HEK293 (cell line): ENCODE measurements around the gene OR8K1.

ENCODE experiments used
- CTCF ChIA-PET: fragments of 350-600 bp; formaldehyde crosslinking; extraction: SDS; loops from one replicate; lab custom pipeline; 2021; ENCODE audit warnings: antibody characterized with exemption; lab: Yijun Ruan, JAX
- POLR2A ChIA-PET: fragments of 300-600 bp; formaldehyde crosslinking; extraction: SDS; loops from one replicate; lab custom pipeline; 2020; ENCODE audit warnings: antibody characterized with exemption, inconsistent platforms; lab: Yijun Ruan, JAX
- H3K27ac ChIP-seq: fragments of 200-500 bp; sonication (Bioruptor generic); 2 replicates; pipeline ENCODE4 v1.5.1; 2014; ENCODE audit warnings: low read depth, low read length, control low read depth, inconsistent platforms; ENCODE audit errors: extremely low read depth
- H3K36me3 ChIP-seq, 2 experiments: fragments of 200-500 bp in 1 of 2; sonication (Bioruptor generic) in 1 of 2; 1 replicate in 1 of 2; 2 replicates in 1 of 2; pipeline ENCODE4 v1.5.1; 2014 to 2017; ENCODE audit warnings: inconsistent platforms in 2 of 2, low read length in 2 of 2; ENCODE audit not compliant: control insufficient read depth in 2 of 2, insufficient read depth in 1 of 2
- H3K4me1 ChIP-seq: fragments of 200-500 bp; sonication (Bioruptor generic); 2 replicates; pipeline ENCODE4 v1.5.1; 2014; ENCODE audit warnings: mild to moderate bottlenecking, low read length, inconsistent platforms; ENCODE audit not compliant: control insufficient read depth, insufficient read depth
- H3K4me3 ChIP-seq: 2 replicates; pipeline ENCODE4 v1.5.1; 2011; ENCODE audit warnings: low read depth, mild to moderate bottlenecking, control low read depth, low read length, moderate library complexity
- H3K9me3 ChIP-seq: fragments of 200-500 bp; sonication (Bioruptor generic); 2 replicates; pipeline ENCODE4 v1.5.1; 2014; ENCODE audit warnings: low read depth, low read length, inconsistent platforms; ENCODE audit not compliant: control insufficient read depth, insufficient read depth
- GFI1B ChIP-seq: fragments of 450-650 bp; formaldehyde crosslinking; IDR thresholded peaks from 2 replicates; pipeline ENCODE4 v1.5.1; 2016; ENCODE audit warnings: missing biosample characterization, missing genetic modification characterization
- GLIS1 ChIP-seq: fragments of 450-650 bp; formaldehyde crosslinking; IDR thresholded peaks from 2 replicates; pipeline ENCODE4 v1.5.1; 2016; ENCODE audit warnings: missing biosample characterization, missing genetic modification characterization
- KLF1 ChIP-seq: fragments of 450-650 bp; formaldehyde crosslinking; IDR thresholded peaks from 2 replicates; pipeline ENCODE4 v1.5.1; 2016; ENCODE audit warnings: missing biosample characterization, missing genetic modification characterization
- KLF16 ChIP-seq: fragments of 450-650 bp; formaldehyde crosslinking; IDR thresholded peaks from 2 replicates; pipeline ENCODE4 v1.5.1; 2017; ENCODE audit warnings: missing biosample characterization, missing genetic modification characterization
- SP2 ChIP-seq: fragments of 450-650 bp; formaldehyde crosslinking; IDR thresholded peaks from 2 replicates; pipeline ENCODE4 v1.5.1; 2016; ENCODE audit warnings: missing biosample characterization, missing genetic modification characterization
- SP3 ChIP-seq: fragments of 450-650 bp; formaldehyde crosslinking; IDR thresholded peaks from 2 replicates; pipeline ENCODE4 v1.5.1; 2016; ENCODE audit warnings: missing biosample characterization, missing genetic modification characterization
- TCF7L2 ChIP-seq: IDR thresholded peaks from 2 replicates; pipeline ENCODE4 v1.6.1; 2011; ENCODE audit warnings: low read depth, mild to moderate bottlenecking, inconsistent platforms, low read length, moderate library complexity, borderline replicate concordance
- ZBTB17 ChIP-seq: fragments of 450-650 bp; formaldehyde crosslinking; IDR thresholded peaks from 2 replicates; pipeline ENCODE4 v1.5.1; 2016; ENCODE audit warnings: missing biosample characterization, missing genetic modification characterization
- ZIC2 ChIP-seq: fragments of 450-650 bp; formaldehyde crosslinking; IDR thresholded peaks from 2 replicates; pipeline ENCODE4 v1.5.1; 2016; ENCODE audit warnings: missing biosample characterization, missing genetic modification characterization
- ZNF121 ChIP-seq: fragments of 450-650 bp; formaldehyde crosslinking; IDR thresholded peaks from 2 replicates; pipeline ENCODE4 v1.5.1; 2016; ENCODE audit warnings: missing biosample characterization, missing genetic modification characterization
- ZNF169 ChIP-seq: fragments of 450-650 bp; formaldehyde crosslinking; IDR thresholded peaks from 2 replicates; pipeline ENCODE4 v1.5.1; 2016; ENCODE audit warnings: missing biosample characterization, missing genetic modification characterization
- ZNF23 ChIP-seq: fragments of 450-650 bp; formaldehyde crosslinking; IDR thresholded peaks from 2 replicates; pipeline ENCODE4 v1.5.1; 2016; ENCODE audit warnings: missing biosample characterization, missing genetic modification characterization, borderline replicate concordance
- ZNF280D ChIP-seq: fragments of 450-650 bp; formaldehyde crosslinking; IDR thresholded peaks from 2 replicates; pipeline ENCODE4 v1.5.1; 2016; ENCODE audit warnings: missing biosample characterization, missing genetic modification characterization
- ZNF549 ChIP-seq: fragments of 450-650 bp; IDR thresholded peaks from 2 replicates; pipeline ENCODE4 v1.5.1; 2018; ENCODE audit warnings: missing biosample characterization, missing genetic modification characterization, mild to moderate bottlenecking, inconsistent platforms, moderate library complexity
- ZNF707 ChIP-seq: fragments of 450-650 bp; formaldehyde crosslinking; IDR thresholded peaks from 2 replicates; pipeline ENCODE4 v1.5.1; 2016; ENCODE audit warnings: missing biosample characterization, missing genetic modification characterization
- ZSCAN23 ChIP-seq: fragments of 450-650 bp; formaldehyde crosslinking; IDR thresholded peaks from 2 replicates; pipeline ENCODE4 v1.5.1; 2016; ENCODE audit warnings: missing biosample characterization, missing genetic modification characterization
- TF ChIP-seq, protein P1 (sequence below): fragments of 450-650 bp; IDR thresholded peaks from 2 replicates; pipeline ENCODE4 v1.5.1; 2018; ENCODE audit warnings: missing biosample characterization, mild to moderate bottlenecking, missing genetic modification characterization

OR8K1 gene

DNA sequence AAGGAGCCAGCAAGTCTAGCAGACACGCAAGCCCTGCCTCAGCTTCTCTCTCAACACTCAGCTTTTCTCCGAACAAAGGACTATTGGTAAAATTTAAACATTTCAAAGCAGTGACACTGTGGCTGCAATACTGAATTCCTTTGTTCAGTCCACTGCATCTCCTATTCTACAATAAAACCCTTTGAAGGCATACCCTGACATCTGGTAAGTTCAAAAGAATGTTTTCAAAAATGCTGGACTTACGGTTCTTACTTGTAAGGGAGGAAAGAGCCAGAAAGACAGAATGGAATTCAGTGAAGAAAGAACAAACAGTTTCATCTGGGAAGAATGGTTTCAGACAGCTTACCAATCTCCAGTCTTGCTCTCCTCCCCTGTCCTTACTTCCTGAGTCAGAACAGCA is 12.7 kb upstream of the OR8K1 start:
- ChIA-PET CTCF (no interaction called here), POLR2A (no interaction called here)
- H3K36me3 ChIP-seq, result no peaks in the 10 kb centered on the region
- TF ChIP-seq TCF7L2 (no peak), KLF16 (tag by site-specific recombination) (no peak), SP2 (tag by site-specific recombination) (no peak), ZNF549 (tag by site-specific recombination) (no peak), ZNF23 (no peak), ZNF280D (no peak), ZNF707 (tag by site-specific recombination) (no peak), SP3 (tag by site-specific recombination) (no peak), ZIC2 (tag by site-specific recombination) (no peak), ZBTB17 (tag by site-specific recombination) (no peak), GLIS1 (no peak), KLF1 (tag by site-specific recombination) (no peak), ZNF121 (tag by site-specific recombination) (no peak)
- TF ChIP-seq, protein P1, sequence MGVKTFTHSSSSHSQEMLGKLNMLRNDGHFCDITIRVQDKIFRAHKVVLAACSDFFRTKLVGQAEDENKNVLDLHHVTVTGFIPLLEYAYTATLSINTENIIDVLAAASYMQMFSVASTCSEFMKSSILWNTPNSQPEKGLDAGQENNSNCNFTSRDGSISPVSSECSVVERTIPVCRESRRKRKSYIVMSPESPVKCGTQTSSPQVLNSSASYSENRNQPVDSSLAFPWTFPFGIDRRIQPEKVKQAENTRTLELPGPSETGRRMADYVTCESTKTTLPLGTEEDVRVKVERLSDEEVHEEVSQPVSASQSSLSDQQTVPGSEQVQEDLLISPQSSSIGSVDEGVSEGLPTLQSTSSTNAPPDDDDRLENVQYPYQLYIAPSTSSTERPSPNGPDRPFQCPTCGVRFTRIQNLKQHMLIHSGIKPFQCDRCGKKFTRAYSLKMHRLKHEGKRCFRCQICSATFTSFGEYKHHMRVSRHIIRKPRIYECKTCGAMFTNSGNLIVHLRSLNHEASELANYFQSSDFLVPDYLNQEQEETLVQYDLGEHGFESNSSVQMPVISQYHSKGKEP, result no peak
- no peaks in the 10 kb centered on the region for H3K4me1 ChIP-seq
- H3K27ac ChIP-seq, result no peak overlapping the region
- no peaks in the 10 kb centered on the region for H3K9me3 ChIP-seq
- H3K4me3 ChIP-seq, result no peak overlapping the region

- Histone ChIP-seq H3K9me3 (no peaks in the 10 kb centered on the region), H3K27ac (no peak overlapping the region), H3K4me1 (no peaks in the 10 kb centered on the region), H3K4me3 (no peak overlapping the region), H3K36me3 (no peaks in the 10 kb centered on the region)
- TF ChIP-seq ZNF169 (tag by site-specific recombination) (no peak), ZSCAN23 (tag by site-specific recombination) (no peak)
- POLR2A ChIA-PET, result no interaction called here
- CTCF ChIA-PET, result no interaction called here
Measured at GRCh38 chr11:56340289-56340688, 5.5 kb upstream of the OR8K1 start.

GRCh38 chr11:56353991-56354390 is 8.2 kb downstream of the OR8K1 start, which contains the start of gene OR8J1:
TSS of gene OR8J1 (plus strand) at chr11:56354291. CDS start at chr11:56360247, 5,956 bp downstream.
- ChIA-PET CTCF (no interaction called here), POLR2A (no interaction called here)
- H3K4me1 ChIP-seq, result no peaks in the 10 kb centered on the region
- H3K36me3 ChIP-seq, result no peaks in the 10 kb centered on the region
- TF ChIP-seq GFI1B (tag by site-specific recombination) (no peak), ZBTB17 (tag by site-specific recombination) (no peak)
- TF ChIP-seq, all 188 proteins: peak for 0
- Histone ChIP-seq H3K27ac (no peak within 1 kb of the TSS), H3K4me3 (no peak within 1 kb of the TSS), H3K9me3 (no peaks in the 10 kb centered on the region)
